ENCODE data around the gene ATP11A. TPM values are rescaled to one million over a fixed set of nuclear protein-coding genes. Genes with fewer than 3 reads are reported as not detected.
"Not testable (repeated sequence)": the region's sequence is repeated elsewhere in the genome, so short reads cannot be mapped to it uniquely, and the experiment has no call there.

The ATP11A gene
- total RNA-seq, 2 donors from 2014 or later = 122 to 140 TPM

GRCh38 chr13:112783978-112784371, 94.1 kb downstream of the ATP11A start:
- Histone ChIP-seq H3K9me3 (ENCODE audit: control insufficient read depth, low read length) (peaks cover 25% of the 10 kb centered on the region), H3K36me3 (ENCODE audit: control insufficient read depth, insufficient read depth, low read length) (peaks cover 34% of the 10 kb centered on the region), H3K9ac (ENCODE audit: extremely low read depth, low read length, poor library complexity, severe bottlenecking) (no peak overlapping the region), H3K27ac (ENCODE audit: low read depth, low read length) (peak overlapping the region; percentile 37), H3K4me1 (ENCODE audit: control insufficient read depth, insufficient read depth, low read length) (no peaks in the 10 kb centered on the region), H3K27me3 (ENCODE audit: control insufficient read depth, insufficient read depth, low read length, poor library complexity, severe bottlenecking) (no peaks in the 10 kb centered on the region), H3K4me3 (ENCODE audit: low read length) (no peak overlapping the region)
- no peak for TF ChIP-seq CTCF (conservative IDR thresholded peaks at IDR 0.05)
- peaks cover 25% of the 10 kb centered on the region for H3K9me3 Mint-ChIP-seq
- H3K27ac Mint-ChIP-seq = no peak overlapping the region
- WGBS, 2 experiments (ENCODE audit: insufficient coverage in 1 of 2, insufficient read length in 1 of 2) = 94 to 96% methylated on average over 4 to 9 of the region's 9 CpGs
- no peaks in the 10 kb centered on the region for H3K27me3 Mint-ChIP-seq (ENCODE audit: insufficient read depth)
- peaks cover 46% of the 10 kb centered on the region for H3K36me3 Mint-ChIP-seq (ENCODE audit: low read depth)
- peaks cover 12% of the 10 kb centered on the region for H3K4me1 Mint-ChIP-seq
- DNase-seq = peak; percentile 54
- no peak overlapping the region for H3K4me3 Mint-ChIP-seq

GRCh38 chr13:112784811-112785482, 95.1 kb downstream of the ATP11A start:
- no peak overlapping the region for H3K4me3 Mint-ChIP-seq
- H3K27ac Mint-ChIP-seq = no peak overlapping the region
- H3K36me3 ChIP-seq (ENCODE audit: control insufficient read depth, insufficient read depth, low read length) = peaks cover 44% of the 10 kb centered on the region
- no peaks in the 10 kb centered on the region for H3K27me3 Mint-ChIP-seq (ENCODE audit: insufficient read depth)
- peaks cover 35% of the 10 kb centered on the region for H3K9me3 Mint-ChIP-seq
- H3K27ac ChIP-seq (ENCODE audit: low read depth, low read length) = no peak overlapping the region
- H3K36me3 Mint-ChIP-seq (ENCODE audit: low read depth) = peaks cover 56% of the 10 kb centered on the region
- 95 to 97% methylated on average over 24 to 29 of the region's 29 CpGs for whole genome bisulfite sequencing, 2 experiments (ENCODE audit: insufficient coverage in 1 of 2, insufficient read length in 1 of 2)
- H3K4me3 ChIP-seq (ENCODE audit: low read length) = no peak overlapping the region
- H3K4me1 Mint-ChIP-seq = peaks cover 10% of the 10 kb centered on the region
- H3K4me1 ChIP-seq (ENCODE audit: control insufficient read depth, insufficient read depth, low read length) = no peaks in the 10 kb centered on the region
- H3K9ac ChIP-seq (ENCODE audit: extremely low read depth, low read length, poor library complexity, severe bottlenecking) = no peak overlapping the region
- H3K9me3 ChIP-seq (ENCODE audit: control insufficient read depth, low read length) = peaks cover 35% of the 10 kb centered on the region
- no peak for DNase-seq
- no peaks in the 10 kb centered on the region for H3K27me3 ChIP-seq (ENCODE audit: control insufficient read depth, insufficient read depth, low read length, poor library complexity, severe bottlenecking)
- TF ChIP-seq CTCF (conservative IDR thresholded peaks at IDR 0.05) = no peak

GRCh38 chr13:112785483-112785856, 95.6 kb downstream of the ATP11A start:
- H3K36me3 Mint-ChIP-seq (ENCODE audit: low read depth) = peaks cover 56% of the 10 kb centered on the region
- DNase-seq = peak; percentile 38
- Histone ChIP-seq H3K4me3 (ENCODE audit: low read length) (no peak overlapping the region), H3K4me1 (ENCODE audit: control insufficient read depth, insufficient read depth, low read length) (no peaks in the 10 kb centered on the region), H3K9me3 (ENCODE audit: control insufficient read depth, low read length) (peaks cover 40% of the 10 kb centered on the region), H3K36me3 (ENCODE audit: control insufficient read depth, insufficient read depth, low read length) (peaks cover 49% of the 10 kb centered on the region), H3K27ac (ENCODE audit: low read depth, low read length) (no peak overlapping the region), H3K27me3 (ENCODE audit: control insufficient read depth, insufficient read depth, low read length, poor library complexity, severe bottlenecking) (no peaks in the 10 kb centered on the region), H3K9ac (ENCODE audit: extremely low read depth, low read length, poor library complexity, severe bottlenecking) (no peak overlapping the region)
- no peaks in the 10 kb centered on the region for H3K27me3 Mint-ChIP-seq (ENCODE audit: insufficient read depth)
- peaks cover 38% of the 10 kb centered on the region for H3K9me3 Mint-ChIP-seq
- H3K4me3 Mint-ChIP-seq = no peak overlapping the region
- H3K27ac Mint-ChIP-seq = no peak overlapping the region
- no peak for TF ChIP-seq CTCF (conservative IDR thresholded peaks at IDR 0.05)
- WGBS, 2 experiments (ENCODE audit: insufficient coverage in 1 of 2, insufficient read length in 1 of 2) = 95 to 98% methylated on average over 15 to 16 of the region's 16 CpGs
- H3K4me1 Mint-ChIP-seq = peaks cover 4% of the 10 kb centered on the region

- not testable (repeated sequence) for H3K4me1 Mint-ChIP-seq; H3K9ac ChIP-seq (ENCODE audit: extremely low read depth, low read length, poor library complexity, severe bottlenecking); H3K27ac ChIP-seq (ENCODE audit: low read depth, low read length); H3K4me3 ChIP-seq (ENCODE audit: low read length); H3K4me1 ChIP-seq (ENCODE audit: control insufficient read depth, insufficient read depth, low read length); H3K4me3 Mint-ChIP-seq; H3K27ac Mint-ChIP-seq; H3K27me3 ChIP-seq (ENCODE audit: control insufficient read depth, insufficient read depth, low read length, poor library complexity, severe bottlenecking); H3K27me3 Mint-ChIP-seq (ENCODE audit: insufficient read depth)
- H3K36me3 ChIP-seq (ENCODE audit: control insufficient read depth, insufficient read depth, low read length) = peaks cover 62% of the 10 kb centered on the region
- peak; percentile 12 for DNase-seq
- WGBS, 2 experiments (ENCODE audit: insufficient coverage in 1 of 2, insufficient read length in 1 of 2) = 90 to 96% methylated on average over 9 to 14 of the region's 14 CpGs
- H3K36me3 Mint-ChIP-seq (ENCODE audit: low read depth) = peaks cover 67% of the 10 kb centered on the region
- H3K9me3 Mint-ChIP-seq = peaks cover 48% of the 10 kb centered on the region
- peaks cover 51% of the 10 kb centered on the region for H3K9me3 ChIP-seq (ENCODE audit: control insufficient read depth, low read length)
Observed at GRCh38 chr13:112786810-112787209, 97.0 kb downstream of the ATP11A start.

Data from endodermal cell (in vitro differentiated cells).